Measurements from ENCODE around the gene ACTR3. TPM values are rescaled to one million over a fixed set of nuclear protein-coding genes. Genes with fewer than 3 reads are reported as not detected.

Gene ACTR3
- total and polyA plus RNA-seq, 2 of the 4 experiments (the other 2 are of a cell fraction) = 246 to 307 TPM

- H3K79me1 ChIP-seq (ENCODE audit: low read depth in 1 of 2, low read length in 2 of 2) = 0 out of 4 replicates have a peak, but pooled peaks cover 0 to 4% of the 10 kb centered on the region in 2 experiments
- H2BK15ac ChIP-seq (ENCODE audit: low read depth, low read length) = no peak overlapping the region
- no peaks in the 10 kb centered on the region; the same call in none of the 2 replicates for H3K9me1 ChIP-seq (ENCODE audit: insufficient read depth, low read length)
- H3K4me3 ChIP-seq (ENCODE audit: insufficient read depth, low read depth, low read length) = no peak overlapping the region
- peaks cover 14% of the 10 kb centered on the region for H3K4me1 ChIP-seq (ENCODE audit: control insufficient read depth, insufficient read depth, low read length)
- no peaks in the 10 kb centered on the region for H3K9me3 ChIP-seq (ENCODE audit: control insufficient read depth, insufficient read depth, low read length)
- no peaks in the 10 kb centered on the region for H4K20me1 ChIP-seq (ENCODE audit: insufficient read depth, low read length)
- H3K4me2 ChIP-seq (ENCODE audit: low read depth, low read length) = no peak overlapping the region
- POLR2A ChIA-PET (ENCODE audit: unreplicated experiment) = interaction anchor here (0.6 kb wide), 1 partner anchor 11 kb away, joined by 3 read pairs; no protein-coding TSS in a partner anchor
- dilution Hi-C loops (cut with HindIII; ENCODE audit: low sequenced_read_pairs, unreplicated experiment) = no loop called here
- H3K23ac ChIP-seq (ENCODE audit: low read depth, low read length) = no peak overlapping the region
- WGBS, 2 experiments (ENCODE audit: extremely low coverage in 2 of 2, insufficient read length in 1 of 2) = 85% methylated on average over 9 of the region's 19 CpGs; no CpG with 5 or more reads in 1 of the 2 experiments
- H2AK5ac ChIP-seq (ENCODE audit: low read depth, low read length) = peak overlapping the region; percentile 49; the same call in 1 of the 2 replicates
- H2AFZ ChIP-seq (replicated peaks; ENCODE audit: low read length, poor library complexity) = no peak overlapping the region
- H3K4ac ChIP-seq (ENCODE audit: low read depth, low read length) = no peak overlapping the region
- DNase-seq = no peak
- H3K56ac ChIP-seq (ENCODE audit: extremely low read depth, insufficient read depth, low read length) = no peak overlapping the region
- no TSS peak for BruUV-seq (replicated peaks)
- no peak overlapping the region for H2AK9ac ChIP-seq (replicated peaks; ENCODE audit: low read depth, low read length, poor library complexity)
- TF ChIP-seq CHD1 (IDR thresholded peaks at IDR 0.05; ENCODE audit: low read depth, low read length) (no peak), BHLHE40 (IDR thresholded peaks at IDR 0.05; ENCODE audit: low read depth, low read length) (no peak), MXI1 (IDR thresholded peaks at IDR 0.05; ENCODE audit: borderline replicate concordance, low read depth, low read length) (no peak), RAD21 (IDR thresholded peaks at IDR 0.05; ENCODE audit: low read length) (no peak), CTCF (conservative IDR thresholded peaks at IDR 0.05; ENCODE audit: low read depth, low read length) (no peak), NFE2L2 (IDR thresholded peaks at IDR 0.05; ENCODE audit: low read depth, low read length) (no peak), USF2 (IDR thresholded peaks at IDR 0.05; ENCODE audit: low read depth, low read length) (no peak), MAZ (IDR thresholded peaks at IDR 0.05; ENCODE audit: borderline replicate concordance, low read depth, low read length) (no peak), ELK1 (IDR thresholded peaks at IDR 0.05; ENCODE audit: borderline replicate concordance, low read depth, low read length) (no peak), FOS (IDR thresholded peaks at IDR 0.05; ENCODE audit: low read depth, low read length) (no peak), RFX5 (IDR thresholded peaks at IDR 0.05; ENCODE audit: low read depth, low read length) (no peak), POLR2A (IDR thresholded peaks at IDR 0.05; ENCODE audit: low read depth, low read length) (no peak), MAFK (IDR thresholded peaks at IDR 0.05; ENCODE audit: low read depth, low read length) (no peak), CEBPB (IDR thresholded peaks at IDR 0.05; ENCODE audit: low read depth, low read length) (no peak)
- H4K8ac ChIP-seq (ENCODE audit: low read depth in 2 of 2, low read length in 2 of 2) = no peak overlapping the region
- no peak overlapping the region for H2BK120ac ChIP-seq (ENCODE audit: low read depth, low read length)
- H3K14ac ChIP-seq (replicated peaks; ENCODE audit: low read depth, low read length) = no peak overlapping the region
- in situ Hi-C loops (cut with MboI; ENCODE audit: low sequenced_read_pairs) = no loop called here
- H3K27me3 ChIP-seq (ENCODE audit: control insufficient read depth, insufficient read depth, low read length) = no peaks in the 10 kb centered on the region
- no peak for ATAC-seq (ENCODE audit: low read depth)
- H2BK5ac ChIP-seq (ENCODE audit: low read depth, low read length, poor library complexity, severe bottlenecking) = no peak overlapping the region
- H3K9ac ChIP-seq (ENCODE audit: low read depth, low read length) = no peak overlapping the region
- H3K27ac ChIP-seq (ENCODE audit: insufficient read depth, low read length) = no peak overlapping the region
- no peak overlapping the region for H3K18ac ChIP-seq (ENCODE audit: low read depth, low read length)
- H3K36me3 ChIP-seq (ENCODE audit: control insufficient read depth, insufficient read depth, low read length) = no peaks in the 10 kb centered on the region
- intact Hi-C loops (cut with micrococcal nuclease) = no loop called here
- CTCF ChIA-PET = no interaction called here
- no peak overlapping the region for H4K91ac ChIP-seq (ENCODE audit: insufficient read depth, low read depth, low read length)
- no peak overlapping the region for H2BK20ac ChIP-seq (ENCODE audit: low read depth, low read length)
- no peak overlapping the region for H4K5ac ChIP-seq (ENCODE audit: low read depth, low read length)
Measured at GRCh38 chr2:113876503-113877387, 13.1 kb upstream of the ACTR3 start.
